Measurements from ENCODE around the gene ZRANB1. TPM values are rescaled to one million over a fixed set of nuclear protein-coding genes. Genes with fewer than 3 reads are reported as not detected.

ZRANB1 gene
- total and polyA plus RNA-seq, 10 of the 15 experiments (the other 5 are each of a cell fraction or from before 2014, with no cell fraction given) = 1.7 to 11.8 (median 6.2) TPM

DNA sequence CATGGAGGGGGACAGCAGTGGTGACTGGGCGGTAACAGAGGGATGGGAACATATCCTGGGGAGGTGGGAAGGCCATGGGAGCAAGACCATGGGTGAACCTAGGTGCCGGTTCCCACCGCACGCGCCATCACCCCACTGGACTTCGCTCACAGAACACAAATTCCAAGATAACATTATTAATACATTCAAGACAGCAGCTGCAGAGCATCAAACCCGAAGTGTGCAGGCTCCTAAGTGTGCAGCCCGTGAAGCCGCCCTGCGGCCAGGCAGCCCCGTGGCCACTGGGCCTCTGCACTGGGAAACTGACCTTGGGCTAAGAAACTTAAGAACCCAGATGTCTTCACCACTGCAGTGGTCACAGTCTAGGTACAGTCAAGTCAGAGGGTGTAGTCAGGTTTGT lies 42.8 kb upstream of the ZRANB1 start:
- Histone ChIP-seq H3K9me3 (replicated peaks; ENCODE audit: control insufficient read depth, insufficient read depth, low read length) (no peaks in the 10 kb centered on the region), H3K27me3 (replicated peaks in 1 of 2; ENCODE audit: control insufficient read depth in 2 of 2, insufficient read depth in 2 of 2, low read length in 1 of 2) (peaks cover 2 to 3% of the 10 kb centered on the region in 2 experiments; a peak in 3 of 4 replicates), H2AFZ (ENCODE audit: control insufficient read depth, low read depth, low read length) (no peak overlapping the region), H3K79me2 (ENCODE audit: control insufficient read depth, insufficient read depth, low read length) (no peaks in the 10 kb centered on the region), H3K4me2 (ENCODE audit: control insufficient read depth, insufficient read depth) (no peak overlapping the region), H3K4me1 (ENCODE audit: control insufficient read depth, insufficient read depth, low read length) (no peaks in the 10 kb centered on the region), H3K9ac (ENCODE audit: control insufficient read depth, insufficient read depth, low read length) (no peak overlapping the region), H3K36me3 (ENCODE audit: control insufficient read depth in 2 of 2, insufficient read depth in 2 of 2, low read length in 1 of 2) (no peaks in the 10 kb centered on the region), H4K20me1 (ENCODE audit: control insufficient read depth, insufficient read depth) (no peaks in the 10 kb centered on the region), H3K27ac (ENCODE audit: control insufficient read depth, insufficient read depth) (no peak overlapping the region), H3K4me3 (no peak overlapping the region)
- in situ Hi-C loops (cut with MboI) = no loop called here
- no peak for DNase-seq (ENCODE audit: low read depth, low spot score)
- SMC1A ChIA-PET (ENCODE audit: uncharacterized antibody, unreplicated experiment) = no interaction called here
- no peak for ATAC-seq
- RAD21 ChIA-PET (ENCODE audit: unreplicated experiment) = no interaction called here
- POLR2A ChIA-PET = no interaction called here
- WGBS (ENCODE audit: insufficient coverage, insufficient replicate concordance, low lambda C conversion rate, missing lambda C conversion rate) = 67% methylated on average over 11 of the region's 11 CpGs
- no peak for TF ChIP-seq HDAC6 (IDR thresholded peaks at IDR 0.05; ENCODE audit: unreplicated experiment)
- no peak for TF ChIP-seq CHD1 (IDR thresholded peaks at IDR 0.05; ENCODE audit: low read depth, low read length)
- no peak for TF ChIP-seq GATAD2B (conservative IDR thresholded peaks at IDR 0.05; ENCODE audit: low read depth)
- no peak for TF ChIP-seq MYC (IDR thresholded peaks at IDR 0.05; ENCODE audit: insufficient read depth, insufficient read length, insufficient replicate concordance, low read length, severe bottlenecking)
- no peak for TF ChIP-seq STAT1 (conservative IDR thresholded peaks at IDR 0.05)
- TF ChIP-seq TAF1 (IDR thresholded peaks at IDR 0.05; ENCODE audit: borderline replicate concordance, low read depth, low read length) = no peak
- TF ChIP-seq NRF1 (conservative IDR thresholded peaks at IDR 0.05; ENCODE audit: low read depth, low read length) = no peak
- TF ChIP-seq, protein P1, sequence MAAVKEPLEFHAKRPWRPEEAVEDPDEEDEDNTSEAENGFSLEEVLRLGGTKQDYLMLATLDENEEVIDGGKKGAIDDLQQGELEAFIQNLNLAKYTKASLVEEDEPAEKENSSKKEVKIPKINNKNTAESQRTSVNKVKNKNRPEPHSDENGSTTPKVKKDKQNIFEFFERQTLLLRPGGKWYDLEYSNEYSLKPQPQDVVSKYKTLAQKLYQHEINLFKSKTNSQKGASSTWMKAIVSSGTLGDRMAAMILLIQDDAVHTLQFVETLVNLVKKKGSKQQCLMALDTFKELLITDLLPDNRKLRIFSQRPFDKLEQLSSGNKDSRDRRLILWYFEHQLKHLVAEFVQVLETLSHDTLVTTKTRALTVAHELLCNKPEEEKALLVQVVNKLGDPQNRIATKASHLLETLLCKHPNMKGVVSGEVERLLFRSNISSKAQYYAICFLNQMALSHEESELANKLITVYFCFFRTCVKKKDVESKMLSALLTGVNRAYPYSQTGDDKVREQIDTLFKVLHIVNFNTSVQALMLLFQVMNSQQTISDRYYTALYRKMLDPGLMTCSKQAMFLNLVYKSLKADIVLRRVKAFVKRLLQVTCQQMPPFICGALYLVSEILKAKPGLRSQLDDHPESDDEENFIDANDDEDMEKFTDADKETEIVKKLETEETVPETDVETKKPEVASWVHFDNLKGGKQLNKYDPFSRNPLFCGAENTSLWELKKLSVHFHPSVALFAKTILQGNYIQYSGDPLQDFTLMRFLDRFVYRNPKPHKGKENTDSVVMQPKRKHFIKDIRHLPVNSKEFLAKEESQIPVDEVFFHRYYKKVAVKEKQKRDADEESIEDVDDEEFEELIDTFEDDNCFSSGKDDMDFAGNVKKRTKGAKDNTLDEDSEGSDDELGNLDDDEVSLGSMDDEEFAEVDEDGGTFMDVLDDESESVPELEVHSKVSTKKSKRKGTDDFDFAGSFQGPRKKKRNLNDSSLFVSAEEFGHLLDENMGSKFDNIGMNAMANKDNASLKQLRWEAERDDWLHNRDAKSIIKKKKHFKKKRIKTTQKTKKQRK (IDR thresholded peaks at IDR 0.05; ENCODE audit: low read depth, low read length) = no peak
- no peak for TF ChIP-seq SP1 (IDR thresholded peaks at IDR 0.05; ENCODE audit: low read depth, low read length)
- TF ChIP-seq RAD21 (IDR thresholded peaks at IDR 0.05; ENCODE audit: insufficient read depth, low read depth, low read length) = no peak
- no peak for FAIRE-seq
- BruUV-seq (replicated peaks) = no TSS peak
- intact Hi-C loops (cut with micrococcal nuclease; ENCODE audit: unreplicated experiment) = no loop called here
- CTCF ChIA-PET = no interaction called here
